ELR (cell line): ENCODE measurements around the gene CFAP77.
"Not testable (repeated sequence)": the region's sequence is repeated elsewhere in the genome, so short reads cannot be mapped to it uniquely, and the experiment has no call there.

Source experiments
- DNase-seq: peaks from one replicate; pipeline ENCODE4 v3.0.0-alpha.2; 2015; ENCODE audit warnings: low read depth

The CFAP77 gene

GRCh38 chr9:132409828-132410528, at the start of gene CFAP77:
Gene CFAP77, plus strand, starts transcription at chr9:132410211. Its CDS starts 61 bp downstream, at chr9:132410272.
- peak; percentile 70 for DNase-seq

- DNase-seq, result no peak
Measured at GRCh38 chr9:132364068-132364467, 45.9 kb upstream of the CFAP77 start.

- DNase-seq, result no peak
Measured at GRCh38 chr9:132365986-132366385, 44.0 kb upstream of the CFAP77 start.

- DNase-seq, result no peak
Measured at GRCh38 chr9:132366481-132366880, 43.5 kb upstream of the CFAP77 start.

- no peak for DNase-seq
Measured at GRCh38 chr9:132367613-132368313, 42.2 kb upstream of the CFAP77 start.

GRCh38 chr9:132369421-132369820, 40.6 kb upstream of the CFAP77 start:
- no peak for DNase-seq

GRCh38 chr9:132370592-132370991, 39.4 kb upstream of the CFAP77 start:
- DNase-seq, result no peak

GRCh38 chr9:132372177-132373095, 37.6 kb upstream of the CFAP77 start:
- peak; percentile 61 for DNase-seq

- DNase-seq, result not testable (repeated sequence)
Measured at GRCh38 chr9:132377769-132378168, 32.2 kb upstream of the CFAP77 start.

- not testable (repeated sequence) for DNase-seq
Measured at GRCh38 chr9:132378416-132378815, 31.6 kb upstream of the CFAP77 start.

GRCh38 chr9:132381966-132382541, 28.0 kb upstream of the CFAP77 start:
- no peak for DNase-seq

- no peak for DNase-seq
Measured at GRCh38 chr9:132383462-132383883, 26.5 kb upstream of the CFAP77 start.

GRCh38 chr9:132384376-132384775, 25.6 kb upstream of the CFAP77 start:
- DNase-seq, result no peak

GRCh38 chr9:132387133-132387532, 22.9 kb upstream of the CFAP77 start:
- DNase-seq, result no peak

- no peak for DNase-seq
Measured at GRCh38 chr9:132390966-132391365, 19.0 kb upstream of the CFAP77 start.

GRCh38 chr9:132391449-132391848, 18.6 kb upstream of the CFAP77 start:
- DNase-seq, result no peak

- DNase-seq, result no peak
Measured at GRCh38 chr9:132395560-132395959, 14.5 kb upstream of the CFAP77 start.

- DNase-seq, result no peak
Measured at GRCh38 chr9:132401824-132402223, 8.2 kb upstream of the CFAP77 start.

- DNase-seq, result no peak
Measured at GRCh38 chr9:132404228-132404881, 5.7 kb upstream of the CFAP77 start.

GRCh38 chr9:132406554-132407122, 3.4 kb upstream of the CFAP77 start, which contains the start of gene TTF1:
Gene TTF1, minus strand, starts transcription at chr9:132406840. Its CDS starts 4,019 bp downstream, at chr9:132402821.
- peak; percentile 93 for DNase-seq

GRCh38 chr9:132407196-132407595, 2.8 kb upstream of the CFAP77 start:
- no peak for DNase-seq
